GM13977 (cell line): ENCODE measurements around the gene UACA.

Experiments
- DNase-seq: peaks from one replicate; pipeline ENCODE4 v3.0.0; 2012; ENCODE audit warnings: low spot score
- CTCF ChIP-seq: IDR thresholded peaks from 2 replicates; pipeline ENCODE4 v1.5.1; 2012; ENCODE audit warnings: mild to moderate bottlenecking, control low read depth; ENCODE audit not compliant: insufficient read depth; ENCODE audit errors: extremely low read depth, missing control alignments
- in situ Hi-C: fragments of 300-500 bp; cut with MboI; formaldehyde crosslinking; loops from one replicate; pipeline ENCODE4 v1.12.0; 2022; ENCODE audit warnings: low sequenced_read_pairs, low pct_unique_long_range_greater_than_20kb, mixed read lengths, inconsistent platforms; ENCODE audit not compliant: unreplicated experiment

The UACA gene

GRCh38 chr15:70786996-70787395 is 23.6 kb upstream of the UACA start:
- DNase-seq, result no peak
- in situ Hi-C loops, result no loop called here

GRCh38 chr15:70783610-70784022 is 20.3 kb upstream of the UACA start:
- no peak for TF ChIP-seq CTCF
- in situ Hi-C loops, result no loop called here
- no peak for DNase-seq

More at GRCh38 chr15:70786996-70787395, 23.6 kb upstream of the UACA start:
- TF ChIP-seq CTCF, result no peak

- in situ Hi-C loops, result no loop called here
- no peak for TF ChIP-seq CTCF
- DNase-seq, result no peak
Measured at GRCh38 chr15:70783041-70783440, 19.7 kb upstream of the UACA start.

GRCh38 chr15:70781236-70781635 is 17.9 kb upstream of the UACA start:
- in situ Hi-C loops, result no loop called here
- TF ChIP-seq CTCF, result no peak
- DNase-seq, result no peak

GRCh38 chr15:70778258-70779076 is 15.1 kb upstream of the UACA start:
- TF ChIP-seq CTCF, result no peak
- in situ Hi-C loops, result no loop called here
- no peak for DNase-seq

GRCh38 chr15:70777170-70777926 is 14.0 kb upstream of the UACA start:
- no peak for TF ChIP-seq CTCF
- DNase-seq, result no peak
- in situ Hi-C loops, result no loop called here
